HepG2 (cell line): Measurements from ENCODE around the gene DHX16. TPM values are rescaled to one million over a fixed set of nuclear protein-coding genes. Genes with fewer than 3 reads are reported as not detected.
A peak's percentile ranks its signal among the peaks of the same experiment; 100 is the strongest.

Source experiments
- ARID2 ChIP-seq: sonication (generic); formaldehyde crosslinking; IDR thresholded peaks from 2 replicates; pipeline ENCODE4 v1.8.1; 2022; ENCODE audit warnings: mild to moderate bottlenecking, missing genetic modification reagents, borderline replicate concordance
- CHCHD3 ChIP-seq: sonication (generic); formaldehyde crosslinking; IDR thresholded peaks from 2 replicates; pipeline ENCODE4 v1.8.0; 2022; ENCODE audit warnings: mild to moderate bottlenecking, missing genetic modification reagents, moderate library complexity
- E2F5 ChIP-seq: sonication (generic); formaldehyde crosslinking; conservative IDR thresholded peaks from 2 replicates; pipeline ENCODE4 v1.4.0; 2020; ENCODE audit warnings: missing genetic modification reagents
- FOXK1 ChIP-seq: sonication (generic); formaldehyde crosslinking; IDR thresholded peaks from 2 replicates; pipeline ENCODE4 v1.4.0; 2020; ENCODE audit warnings: low read depth, missing genetic modification reagents, borderline replicate concordance
- GATAD2A ChIP-seq: IDR thresholded peaks from 2 replicates; pipeline ENCODE4 v1.6.1; 2016
- HINFP ChIP-seq: sonication (generic); formaldehyde crosslinking; IDR thresholded peaks from 2 replicates; pipeline ENCODE4 v1.4.0; 2020; ENCODE audit warnings: low read depth, mild to moderate bottlenecking, missing genetic modification reagents
- HNRNPUL1 ChIP-seq: fragments of 200-400 bp; formaldehyde crosslinking; IDR thresholded peaks from 2 replicates; pipeline ENCODE4 v1.6.1; 2017; ENCODE audit warnings: low read depth, mild to moderate bottlenecking, low read length, moderate library complexity
- IKZF5 ChIP-seq: IDR thresholded peaks from 2 replicates; pipeline ENCODE4 v1.6.1; 2018; ENCODE audit warnings: missing genetic modification reagents, mild to moderate bottlenecking, missing compliant biosample characterization
- MBNL3 ChIP-seq: fragments of 250-450 bp; sonication (Bioruptor Pico); conservative IDR thresholded peaks from 2 replicates; pipeline ENCODE4 v1.8.0; 2022; ENCODE audit warnings: mild to moderate bottlenecking, inconsistent platforms
- MYC ChIP-seq: sonication (generic); formaldehyde crosslinking; IDR thresholded peaks from 2 replicates; pipeline ENCODE4 v1.9.0; 2021; ENCODE audit warnings: missing genetic modification reagents, borderline replicate concordance
- NCOA2 ChIP-seq: sonication (generic); formaldehyde crosslinking; IDR thresholded peaks from 2 replicates; pipeline ENCODE4 v1.8.0; 2022; ENCODE audit warnings: inconsistent platforms
- NFKBIZ ChIP-seq: IDR thresholded peaks from 2 replicates; pipeline ENCODE4 v1.6.1; 2018; ENCODE audit warnings: missing genetic modification reagents, missing compliant biosample characterization
- NKX3-1 ChIP-seq: sonication (generic); formaldehyde crosslinking; IDR thresholded peaks from 2 replicates; pipeline ENCODE4 v1.5.0; 2020; ENCODE audit warnings: missing genetic modification reagents
- PHF5A ChIP-seq: IDR thresholded peaks from one replicate; pipeline ENCODE4 v1.6.1; 2018; ENCODE audit warnings: low read depth, missing genetic modification reagents; ENCODE audit not compliant: unreplicated experiment
- SAP130 ChIP-seq: IDR thresholded peaks from 2 replicates; pipeline ENCODE4 v1.6.1; 2016; ENCODE audit warnings: low read depth
- SNAPC5 ChIP-seq: sonication (generic); formaldehyde crosslinking; IDR thresholded peaks from 2 replicates; pipeline ENCODE4 v1.8.1; 2023; ENCODE audit warnings: mild to moderate bottlenecking, missing genetic modification reagents, borderline replicate concordance
- U2AF2 ChIP-seq: fragments of 200-400 bp; formaldehyde crosslinking; IDR thresholded peaks from 2 replicates; pipeline ENCODE4 v1.6.1; 2017; ENCODE audit warnings: low read depth, mild to moderate bottlenecking, low read length
- ZC3H13 ChIP-seq: sonication (generic); formaldehyde crosslinking; IDR thresholded peaks from 2 replicates; pipeline ENCODE4 v1.8.1; 2023; ENCODE audit warnings: mild to moderate bottlenecking, missing genetic modification reagents, moderate library complexity
- ZC3H4 ChIP-seq: sonication (generic); formaldehyde crosslinking; IDR thresholded peaks from 2 replicates; pipeline ENCODE4 v1.4.0; 2020; ENCODE audit warnings: missing genetic modification reagents, borderline replicate concordance
- ZFP82 ChIP-seq: sonication (generic); formaldehyde crosslinking; IDR thresholded peaks from 2 replicates; pipeline ENCODE4 v1.5.1; 2020; ENCODE audit warnings: mild to moderate bottlenecking, missing genetic modification reagents, borderline replicate concordance
- ZFYVE20 ChIP-seq: sonication (generic); formaldehyde crosslinking; IDR thresholded peaks from 2 replicates; pipeline ENCODE4 v1.8.0; 2023; ENCODE audit warnings: low read depth, mild to moderate bottlenecking, moderate library complexity, missing genetic modification reagents, borderline replicate concordance
- ZMYM2 ChIP-seq: sonication (generic); formaldehyde crosslinking; IDR thresholded peaks from 2 replicates; pipeline ENCODE4 v1.8.0; 2022; ENCODE audit warnings: mild to moderate bottlenecking, missing genetic modification reagents
- ZNF292 ChIP-seq: sonication (generic); formaldehyde crosslinking; IDR thresholded peaks from 2 replicates; pipeline ENCODE4 v1.8.1; 2022; ENCODE audit warnings: mild to moderate bottlenecking, low read depth, missing genetic modification reagents, borderline replicate concordance
- ZNF792 ChIP-seq: IDR thresholded peaks from 2 replicates; pipeline ENCODE4 v1.6.1; 2016
- ZNF879 ChIP-seq: sonication (generic); formaldehyde crosslinking; IDR thresholded peaks from 2 replicates; pipeline ENCODE4 v1.8.1; 2023; ENCODE audit warnings: missing genetic modification reagents
- polyA plus RNA-seq, 8 experiments: library from polyadenylated mRNA; depleted of rRNA in 3 of 8; stranded (reverse) in 7 of 8; unstranded in 1 of 8; fragments of >200 nt; fragmentation: Illumina TruSeq in 4 of 8; extraction: Trizol in 4 of 8; gene quantifications; 2 replicates each; pipeline versions ENCODE4 v1.2.1 to v1.2.3, GENCODE V29; 2011 to 2016; ENCODE audit warnings: low read depth in 4 of 8, missing spikeins in 1 of 8, mixed read lengths in 1 of 8; ENCODE audit not compliant: insufficient read depth in 1 of 8
- total RNA-seq, 5 experiments: library from RNA; depleted of rRNA; stranded (reverse); fragments of >200 nt; fragmentation: Illumina TruSeq; extraction: Trizol; gene quantifications; 2 replicates each; pipeline ENCODE4 v1.2.3, GENCODE V29; 2016; ENCODE audit warnings: low read depth in 1 of 5

DHX16 gene
- total and polyA plus RNA-seq, 2 of the 13 experiments (the other 11 are each of a cell fraction or from before 2014, with no cell fraction given): 57.0 to 58.5 TPM

GRCh38 chr6:30672445-30673253 is at the start of gene DHX16 (continued):
- peak; percentile 98 for TF ChIP-seq SAP130 (CRISPR knock-in tag)
- no peak for TF ChIP-seq ZFYVE20 (CRISPR knock-in tag)
- no peak for TF ChIP-seq ZMYM2
- peak; percentile 45; the same call in 1 of the 2 replicates for TF ChIP-seq NKX3-1 (CRISPR knock-in tag)
- peak; percentile 57; the same call in 1 of the 2 replicates for TF ChIP-seq ZNF879 (CRISPR knock-in tag)
- TF ChIP-seq ZNF292 (CRISPR knock-in tag): peak; percentile 45; the same call in 1 of the 2 replicates
- TF ChIP-seq IKZF5 (CRISPR knock-in tag): peak; percentile 93
- no peak for TF ChIP-seq HNRNPUL1
- TF ChIP-seq ZFP82: peak; percentile 96; the same call in 1 of the 2 replicates
- peak; percentile 62; the same call in 1 of the 2 replicates for TF ChIP-seq MYC (CRISPR knock-in tag)
- TF ChIP-seq ZC3H4 (CRISPR knock-in tag): no peak
- TF ChIP-seq GATAD2A (CRISPR knock-in tag): peak; percentile 73
- no peak; the same call in 1 of the 2 replicates for TF ChIP-seq NFKBIZ (CRISPR knock-in tag)
- no peak for TF ChIP-seq E2F5 (CRISPR knock-in tag)
- peak; percentile 79; the same call in 1 of the 2 replicates for TF ChIP-seq ARID2 (CRISPR knock-in tag)
- TF ChIP-seq ZC3H13 (CRISPR knock-in tag): peak; percentile 72; the same call in 1 of the 2 replicates
- TF ChIP-seq CHCHD3 (CRISPR knock-in tag): 0 out of 2 replicates have a peak, but pooled peaks have one; percentile 71
- TF ChIP-seq U2AF2: no peak
- TF ChIP-seq PHF5A (CRISPR knock-in tag): peak; percentile 90
- TF ChIP-seq FOXK1 (CRISPR knock-in tag): peak; percentile 51; the same call in 1 of the 2 replicates
- peak; percentile 64 for TF ChIP-seq NCOA2 (CRISPR knock-in tag)
- 0 out of 2 replicates have a peak, but pooled peaks have one; percentile 69 for TF ChIP-seq SNAPC5
- no peak for TF ChIP-seq HINFP (CRISPR knock-in tag)
- TF ChIP-seq ZNF792 (CRISPR knock-in tag): peak; percentile 56
- no peak for TF ChIP-seq MBNL3 (CRISPR knock-in tag)
